Ovary (tissue), 3 donors: ENCODE measurements around the gene CCDC43.

Source experiments
- CTCF ChIP-seq, 3 donors: fragments of 450-650 bp in 2 of 3; fragments of 200-600 bp in 1 of 3; IDR thresholded peaks; one replicate each; pipeline versions ENCODE4 v1.5.1 to v1.8.0; 2016 to 2022; ENCODE audit warnings: antibody characterized with exemption in 3 of 3, mild to moderate bottlenecking in 1 of 3
- EP300 ChIP-seq: sonication (generic); formaldehyde crosslinking; IDR thresholded peaks from one replicate; pipeline ENCODE4 v1.6.1; 2017; ENCODE audit warnings: antibody characterized with exemption
- donor health status: DM: no; HTN: no; CAD: no.

DNA sequence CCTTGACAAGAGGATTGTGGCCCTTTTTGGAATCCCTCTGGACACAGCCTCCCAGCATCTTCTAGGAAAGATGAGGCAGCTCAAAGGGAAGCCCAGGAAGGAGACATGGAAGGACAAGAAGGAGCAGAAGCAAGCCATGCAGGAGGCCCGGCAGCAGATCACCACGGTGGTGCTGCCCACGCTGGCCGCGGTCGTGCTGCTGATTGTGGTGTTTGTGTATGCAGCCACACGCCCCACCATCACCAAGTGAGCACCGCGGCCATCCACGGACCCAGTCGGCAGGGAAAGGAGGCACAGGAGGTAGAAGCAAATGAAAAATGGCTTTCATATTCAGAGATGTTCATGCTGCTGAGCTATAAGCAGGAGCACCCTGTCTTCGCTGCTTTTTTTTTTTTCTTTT is 44.2 kb downstream of the CCDC43 start:
- TF ChIP-seq CTCF (IDR thresholded peaks at IDR 0.05) = no peak
- TF ChIP-seq EP300 = no peak
